ENCODE measurements around the gene PSMB7.

The PSMB7 gene

DNA sequence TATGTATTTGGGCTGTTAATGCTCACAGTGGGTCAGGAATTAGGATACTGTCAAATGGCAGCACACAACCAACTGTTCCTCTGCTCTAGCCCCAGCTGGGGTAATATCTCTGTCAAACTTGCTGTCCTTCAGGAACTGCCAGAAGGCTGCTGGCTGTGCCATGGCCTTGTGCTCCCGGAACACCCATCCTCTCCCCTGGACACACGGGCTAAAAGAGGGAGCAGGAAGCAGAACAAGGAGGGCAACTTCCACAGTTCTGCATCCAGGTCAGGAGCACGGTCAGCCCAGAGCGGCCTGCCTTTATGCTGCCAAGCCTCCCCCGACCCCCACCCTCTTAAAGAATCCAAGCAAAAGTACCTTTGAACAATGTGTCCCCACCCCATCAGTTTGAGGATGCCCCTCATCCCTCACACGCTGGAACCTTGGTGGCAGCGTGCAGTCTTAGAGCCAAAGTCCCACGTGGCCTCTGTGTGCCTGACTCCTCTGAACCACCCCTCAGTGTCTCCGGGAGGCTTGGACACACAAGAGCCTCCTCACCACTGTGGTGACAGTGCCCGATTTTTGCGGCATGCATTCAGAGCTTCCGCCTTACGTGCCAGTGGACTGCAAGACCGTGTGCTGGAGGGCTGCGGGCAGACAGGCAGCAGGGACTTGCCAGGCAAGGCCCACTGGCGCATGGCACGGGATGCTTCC, 60.8 kb downstream of the PSMB7 start:
- DNase-seq = no peak

DNA sequence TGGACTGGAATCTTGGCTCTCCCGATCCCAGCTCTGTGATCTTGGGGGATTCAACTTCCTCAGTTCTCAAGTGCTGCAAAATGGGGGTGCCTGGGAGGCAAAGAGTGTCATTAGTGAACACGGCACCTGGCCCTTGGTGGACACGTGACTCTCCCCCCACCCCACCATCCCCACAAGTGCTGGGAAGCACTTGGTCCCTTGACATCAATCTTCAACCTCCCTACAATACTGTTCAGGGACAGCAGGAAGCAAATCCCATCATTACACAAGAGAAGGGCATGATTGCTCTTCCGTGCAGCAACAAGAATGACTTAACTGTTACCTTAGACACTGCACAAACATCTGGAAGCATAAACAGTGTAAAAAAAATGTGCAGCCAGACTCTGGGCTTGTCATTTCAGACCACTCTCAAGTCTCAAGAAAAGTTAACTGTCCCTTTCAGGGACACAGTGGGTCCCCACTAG, 61.4 kb downstream of the PSMB7 start:
- DNase-seq = no peak

DNA sequence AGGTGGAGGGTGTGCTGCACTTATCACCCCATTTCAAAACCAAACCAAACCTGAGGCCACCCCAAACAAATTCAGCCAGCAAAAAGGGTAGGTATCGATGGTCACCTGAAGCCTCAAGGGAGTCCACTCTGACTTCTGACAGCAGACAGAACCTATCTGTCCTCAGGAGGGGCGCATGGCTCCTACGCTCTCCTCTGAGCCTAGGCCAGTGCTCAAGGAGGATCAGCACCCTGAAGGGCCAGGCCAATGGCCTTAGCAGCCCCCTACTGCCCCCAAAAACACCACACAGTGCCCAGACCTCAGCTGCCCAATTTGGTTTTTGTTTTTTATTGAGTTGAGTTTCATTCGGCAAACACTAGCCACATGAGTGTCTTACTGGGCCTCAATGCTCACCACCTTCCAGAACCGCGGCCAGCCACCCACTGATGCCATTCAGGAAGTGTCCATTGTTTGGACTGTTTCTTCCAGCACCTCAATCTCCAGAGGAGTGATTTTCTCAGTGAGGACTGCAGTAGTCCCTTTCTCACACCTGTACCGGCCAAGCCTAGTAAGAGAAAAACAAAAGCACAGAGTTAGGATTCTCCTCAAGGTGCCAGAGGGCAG, 62.0 kb downstream of the PSMB7 start:
- DNase-seq = no peak

DNA sequence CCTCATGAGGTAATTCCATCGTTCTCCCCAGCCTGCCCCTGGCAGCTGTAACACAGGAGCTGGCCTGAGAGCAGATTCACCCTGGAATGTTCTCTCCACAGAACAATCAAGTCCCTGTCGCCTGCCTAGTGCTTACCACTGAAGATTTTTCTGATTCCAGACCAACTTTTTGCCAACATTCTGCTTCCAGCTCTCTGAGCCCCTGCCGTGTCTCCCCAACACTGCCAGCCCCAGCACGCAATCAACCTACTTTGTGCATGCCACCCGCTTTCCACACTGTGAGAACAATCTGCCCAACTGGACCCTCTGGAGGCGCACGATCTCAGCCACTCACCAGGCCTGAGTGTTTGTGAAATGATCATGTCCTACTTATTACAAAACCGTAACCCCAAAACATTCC, 62.6 kb downstream of the PSMB7 start:
- no peak for DNase-seq

DNA sequence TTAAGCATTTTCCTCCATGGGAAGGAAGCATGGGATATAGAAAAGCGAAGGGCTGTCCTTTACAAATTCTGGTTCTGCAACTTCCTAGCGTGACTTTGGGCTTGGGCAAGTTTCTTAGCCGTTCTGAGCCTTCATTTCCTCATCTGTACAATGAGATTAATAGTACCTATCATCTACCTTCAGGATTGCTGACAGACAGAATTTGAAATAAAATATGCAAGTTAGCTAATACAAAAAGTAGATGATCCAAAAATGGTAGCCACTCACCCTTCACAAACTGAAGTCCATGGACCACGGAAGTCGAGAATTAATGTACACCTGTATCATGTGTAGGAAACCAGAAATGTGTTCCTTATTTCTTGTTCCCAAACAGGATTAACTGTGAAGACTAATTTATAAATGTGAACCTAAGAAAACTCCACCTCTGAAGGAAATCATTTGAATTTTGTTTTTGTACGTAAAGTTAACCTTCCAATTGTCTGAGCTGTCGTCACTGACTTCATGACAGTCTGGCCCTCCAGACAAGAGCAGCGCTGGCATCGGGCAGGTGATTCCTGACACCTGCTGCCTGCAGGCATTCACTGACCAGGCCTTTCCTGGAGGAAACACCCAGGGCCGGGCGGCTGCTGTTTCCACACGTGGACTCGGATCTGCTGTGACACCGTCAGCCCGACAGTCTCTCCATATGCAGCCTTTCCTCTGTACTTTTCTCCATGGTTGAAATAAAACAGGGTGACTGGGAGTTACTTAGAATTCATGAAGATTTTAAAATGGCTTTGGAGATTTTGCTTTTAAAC, 63.4 kb downstream of the PSMB7 start:
- no peak for DNase-seq

DNA sequence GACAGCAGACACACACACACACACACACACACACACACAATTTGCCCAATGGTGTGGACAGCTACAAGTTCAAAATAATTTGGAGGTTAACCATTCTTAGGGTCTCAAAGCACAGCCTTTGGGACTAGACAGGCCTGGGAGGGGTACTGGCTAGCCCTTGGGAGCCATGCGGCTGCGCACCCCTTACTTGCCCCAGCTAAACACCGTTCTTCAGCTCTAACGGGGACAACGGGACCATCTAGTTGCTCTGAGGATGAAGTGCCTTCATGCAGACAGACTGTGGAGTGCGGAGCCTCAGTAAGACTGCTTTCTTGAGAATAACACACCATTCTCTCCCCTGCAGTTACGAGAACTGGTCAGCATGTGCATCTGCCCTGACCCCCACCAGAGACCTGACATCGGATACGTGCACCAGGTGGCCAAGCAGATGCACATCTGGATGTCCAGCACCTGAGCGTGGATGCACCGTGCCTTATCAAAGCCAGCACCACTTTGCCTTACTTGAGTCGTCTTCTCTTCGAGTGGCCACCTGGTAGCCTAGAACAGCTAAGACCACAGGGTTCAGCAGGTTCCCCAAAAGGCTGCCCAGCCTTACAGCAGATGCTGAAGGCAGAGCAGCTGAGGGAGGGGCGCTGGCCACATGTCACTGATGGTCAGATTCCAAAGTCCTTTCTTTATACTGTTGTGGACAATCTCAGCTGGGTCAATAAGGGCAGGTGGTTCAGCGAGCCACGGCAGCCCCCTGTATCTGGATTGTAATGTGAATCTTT, 64.6 kb downstream of the PSMB7 start:
- no peak for DNase-seq

DNA sequence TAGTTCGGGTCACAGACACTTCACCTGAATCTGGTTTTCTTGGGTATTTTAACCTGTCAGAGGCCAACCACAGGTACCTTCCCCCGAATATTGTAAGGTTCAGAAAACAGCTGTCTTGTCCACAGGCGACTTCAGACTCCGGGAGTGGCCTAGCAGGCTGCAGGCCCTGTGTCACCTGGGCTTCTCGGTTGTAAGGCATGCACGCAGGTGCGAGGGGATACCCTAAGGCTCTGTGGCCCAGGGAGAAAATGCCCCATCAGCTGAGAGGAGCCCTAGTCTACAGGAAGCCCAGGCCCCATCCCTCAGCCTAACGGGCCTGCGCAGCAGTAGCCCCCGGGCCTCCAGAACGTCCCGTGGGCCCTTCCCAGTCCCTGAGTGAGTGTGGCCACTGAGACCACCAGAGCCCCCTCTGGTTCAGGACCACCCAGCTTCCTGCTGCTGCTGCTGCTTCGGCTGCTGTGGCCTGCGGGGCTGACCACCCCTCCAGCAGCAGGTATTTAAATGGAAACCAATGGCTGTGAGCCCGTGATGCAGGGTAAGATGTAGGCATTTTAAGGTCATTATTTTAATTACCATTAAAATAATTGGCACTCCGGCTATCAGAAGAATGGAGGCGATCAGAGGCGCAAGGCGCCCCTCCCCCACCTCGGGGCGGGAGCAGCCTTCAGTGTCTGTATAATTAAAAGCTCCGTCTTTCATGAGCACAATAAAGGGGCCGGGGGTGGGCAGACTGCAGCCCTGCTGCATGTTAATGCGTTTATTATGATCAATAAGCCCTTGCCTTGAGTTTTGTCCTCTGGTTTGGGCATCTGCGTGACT, 65.4 kb downstream of the PSMB7 start:
- no peak for DNase-seq

DNA sequence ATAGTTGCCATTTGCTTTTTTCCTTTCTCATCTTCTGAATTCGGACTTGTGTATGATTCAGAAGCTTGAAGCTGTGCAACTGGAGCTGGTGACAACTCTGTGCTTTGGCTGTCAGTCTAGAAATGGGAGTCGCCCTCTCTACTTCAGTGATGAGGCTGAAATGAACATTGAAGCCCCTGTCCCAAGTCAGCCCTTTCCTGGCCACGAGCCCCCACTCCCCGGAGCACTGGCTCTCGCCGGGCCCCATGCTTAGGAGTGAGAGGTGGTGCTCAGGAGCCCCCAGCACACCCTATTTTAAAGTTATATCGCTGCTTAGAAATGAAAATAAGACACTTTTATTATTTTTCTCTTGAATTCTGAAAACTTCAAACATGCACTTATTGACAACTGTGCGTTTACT, 66.0 kb downstream of the PSMB7 start:
- no peak for DNase-seq

DNA sequence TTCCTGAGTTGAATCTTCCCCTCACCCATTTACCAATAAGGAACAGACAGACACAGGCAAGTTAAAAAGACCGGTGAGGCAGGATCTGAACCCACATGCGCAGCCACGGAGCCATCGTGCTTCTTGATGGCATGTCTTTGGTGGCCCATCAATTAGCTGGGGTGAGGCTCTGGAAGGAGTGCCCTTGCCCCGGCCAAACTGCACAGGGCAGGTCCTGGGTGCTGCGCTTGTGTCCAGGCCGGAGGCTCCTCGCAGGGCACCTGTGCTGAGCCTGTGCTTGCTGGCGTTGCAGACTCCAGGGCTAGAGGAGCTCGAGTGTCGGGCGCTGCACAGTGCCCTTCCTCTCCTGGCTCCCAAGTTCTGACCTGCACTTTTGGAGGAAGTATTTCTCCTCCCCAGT, 66.4 kb downstream of the PSMB7 start:
- no peak for DNase-seq

DNA sequence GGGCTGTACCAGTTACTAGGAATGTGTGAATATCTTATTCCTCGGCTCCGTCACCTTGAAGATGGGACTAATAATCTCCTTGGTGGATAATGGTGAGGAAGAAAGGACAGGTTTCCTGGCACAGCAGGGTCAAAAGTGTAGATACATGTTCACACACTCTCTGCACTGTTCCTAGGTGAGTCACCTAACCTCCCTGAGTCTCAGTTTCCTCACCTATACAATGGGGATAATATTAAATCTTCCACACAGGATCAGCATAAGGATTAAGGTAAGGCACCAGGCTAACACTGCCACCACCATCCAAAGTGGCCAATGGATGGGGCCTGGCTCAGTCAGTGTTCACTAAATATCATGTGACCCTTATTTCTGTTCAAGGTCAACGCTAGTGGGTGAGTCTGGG, 66.9 kb downstream of the PSMB7 start:
- no peak for DNase-seq

DNA sequence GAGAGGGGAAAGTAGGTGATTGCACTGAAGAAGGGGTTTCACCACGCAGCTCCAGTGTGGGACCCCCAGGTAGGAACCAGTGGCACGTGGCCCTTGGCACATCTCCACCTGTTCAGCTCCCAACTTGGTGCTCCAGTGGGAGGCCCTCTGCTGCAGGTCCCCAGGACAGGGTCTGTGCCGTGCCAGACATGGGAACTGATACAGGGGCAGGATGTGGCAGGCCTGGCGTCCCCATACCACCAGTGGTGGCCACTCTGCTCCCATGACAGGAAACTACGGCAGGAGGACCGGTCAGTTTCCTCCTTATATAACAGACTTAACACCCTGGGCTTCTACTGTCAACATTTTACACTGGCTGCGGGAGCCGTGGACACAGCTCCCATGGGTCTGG, 67.3 kb downstream of the PSMB7 start:
- DNase-seq = no peak

DNA sequence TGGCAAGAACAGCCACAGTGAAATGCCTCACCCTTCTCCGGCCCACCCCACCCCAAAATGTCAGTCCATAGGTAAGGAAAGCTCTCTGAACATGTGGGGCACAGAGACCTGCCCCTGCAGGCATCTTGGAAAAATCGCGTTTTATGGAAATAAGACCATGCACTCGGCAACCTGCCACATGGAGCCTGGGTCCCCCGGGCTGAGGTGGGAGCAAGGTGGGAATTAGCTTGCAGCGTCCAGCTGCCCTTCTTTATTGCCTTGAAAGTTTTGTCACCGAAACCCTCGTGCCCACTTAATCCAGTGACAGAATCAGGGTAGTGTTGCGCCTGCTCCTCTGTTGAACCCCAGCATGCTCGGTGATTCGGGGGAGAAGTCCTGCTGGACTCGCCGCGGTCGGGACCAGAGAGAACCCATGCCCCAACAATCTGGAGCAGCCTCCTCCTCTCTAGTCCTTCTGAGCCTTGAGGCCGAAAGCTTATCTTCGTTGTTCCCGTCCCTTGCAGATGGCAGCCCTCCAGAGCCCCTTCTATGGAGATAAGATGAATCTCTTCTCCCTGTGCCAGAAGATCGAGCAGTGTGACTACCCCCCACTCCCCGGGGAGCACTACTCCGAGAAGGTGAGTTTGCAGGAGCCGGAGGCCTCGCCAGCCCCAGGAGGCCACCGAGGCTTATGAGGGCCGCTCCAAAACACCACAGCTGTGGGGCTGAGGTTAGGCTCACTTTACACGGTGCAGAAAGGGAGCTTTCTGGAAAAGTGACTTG, 67.9 kb downstream of the PSMB7 start:
- no peak for DNase-seq

DNA sequence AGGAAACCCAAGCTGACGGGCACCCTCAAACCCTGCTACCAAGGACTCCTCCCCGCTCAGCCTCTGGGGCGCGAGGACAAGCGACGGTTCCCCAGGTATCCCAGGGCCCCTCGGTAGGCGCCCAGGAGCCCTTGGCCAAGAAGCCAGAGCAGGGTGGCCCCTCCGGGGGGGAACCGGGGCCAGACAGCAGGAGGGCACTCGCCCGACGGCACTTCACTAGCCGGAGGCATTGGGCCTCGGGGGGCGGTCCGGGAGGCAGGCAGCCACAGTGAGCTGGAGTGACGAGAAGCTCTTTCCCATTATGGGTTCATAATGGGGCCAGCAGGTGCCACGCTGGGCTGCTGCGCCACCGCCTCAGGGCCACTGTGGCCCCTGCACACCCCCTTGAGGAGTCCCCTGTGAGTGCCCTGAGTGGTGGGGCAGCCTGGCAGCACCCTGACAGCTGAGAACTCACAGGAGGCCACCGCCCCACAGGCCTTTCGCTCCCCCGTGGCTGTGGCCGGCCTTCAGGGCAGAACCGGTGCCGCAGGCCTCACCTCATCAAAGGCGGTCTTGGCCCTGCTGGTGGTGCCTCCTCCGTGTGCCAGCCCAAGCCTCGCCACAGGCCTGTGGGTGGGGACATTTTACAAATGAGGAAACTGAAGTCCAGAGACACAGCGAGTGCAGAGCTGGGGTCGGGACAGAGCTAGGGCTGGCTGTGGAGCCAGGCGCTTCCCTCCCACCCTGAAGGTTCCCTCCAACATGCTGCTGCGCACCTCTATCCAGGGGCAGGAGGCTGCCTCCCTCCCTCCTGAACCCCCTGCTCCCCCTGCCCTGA, 68.7 kb downstream of the PSMB7 start:
- no peak for DNase-seq

DNA sequence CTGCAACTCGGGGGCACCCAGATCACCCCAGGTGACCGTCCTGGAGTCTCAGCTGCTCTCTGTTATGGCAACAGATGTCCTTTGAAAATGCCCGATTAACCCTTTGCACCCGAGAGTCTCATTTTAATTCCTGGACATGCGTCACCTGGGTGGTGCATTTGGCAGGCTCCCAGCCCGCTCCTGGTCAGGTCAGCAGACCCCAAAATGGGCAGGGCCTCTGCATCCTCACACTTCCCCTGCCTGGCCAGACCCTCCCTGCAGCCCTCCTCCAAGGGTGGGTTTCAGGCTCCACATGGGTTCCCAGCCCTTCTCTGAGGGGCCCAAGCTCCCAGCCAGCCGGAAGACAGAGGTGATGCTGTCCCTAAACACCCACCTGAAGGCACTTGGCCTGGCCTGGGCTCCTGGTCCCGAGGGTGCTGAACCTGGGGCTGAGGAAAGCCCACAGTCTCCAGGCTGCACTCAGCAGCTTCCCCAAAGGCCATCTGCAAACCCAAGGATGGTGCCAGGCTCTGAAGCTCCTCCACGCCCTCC, 69.4 kb downstream of the PSMB7 start:
- DNase-seq = no peak

DNA sequence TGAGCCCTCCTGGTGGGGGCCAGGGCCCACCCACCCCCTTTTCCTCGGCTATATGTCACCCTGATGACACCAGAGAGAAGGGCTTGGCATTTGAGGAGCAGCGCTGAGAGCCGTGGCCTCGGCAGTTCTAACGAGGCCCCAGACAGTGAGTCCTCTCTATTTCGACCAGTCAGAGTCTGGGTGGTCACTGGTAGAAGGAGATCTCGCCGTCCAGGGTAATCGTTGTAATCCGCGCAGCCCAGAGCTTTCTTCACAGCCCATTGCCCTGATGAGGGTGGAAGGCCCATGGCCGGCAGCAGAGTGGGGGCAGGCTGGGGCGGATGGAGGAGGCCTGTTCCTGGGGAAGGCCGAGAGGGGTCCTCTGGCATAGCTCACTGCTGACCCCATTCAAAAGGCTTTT, 70.2 kb downstream of the PSMB7 start:
- no peak for DNase-seq

DNA sequence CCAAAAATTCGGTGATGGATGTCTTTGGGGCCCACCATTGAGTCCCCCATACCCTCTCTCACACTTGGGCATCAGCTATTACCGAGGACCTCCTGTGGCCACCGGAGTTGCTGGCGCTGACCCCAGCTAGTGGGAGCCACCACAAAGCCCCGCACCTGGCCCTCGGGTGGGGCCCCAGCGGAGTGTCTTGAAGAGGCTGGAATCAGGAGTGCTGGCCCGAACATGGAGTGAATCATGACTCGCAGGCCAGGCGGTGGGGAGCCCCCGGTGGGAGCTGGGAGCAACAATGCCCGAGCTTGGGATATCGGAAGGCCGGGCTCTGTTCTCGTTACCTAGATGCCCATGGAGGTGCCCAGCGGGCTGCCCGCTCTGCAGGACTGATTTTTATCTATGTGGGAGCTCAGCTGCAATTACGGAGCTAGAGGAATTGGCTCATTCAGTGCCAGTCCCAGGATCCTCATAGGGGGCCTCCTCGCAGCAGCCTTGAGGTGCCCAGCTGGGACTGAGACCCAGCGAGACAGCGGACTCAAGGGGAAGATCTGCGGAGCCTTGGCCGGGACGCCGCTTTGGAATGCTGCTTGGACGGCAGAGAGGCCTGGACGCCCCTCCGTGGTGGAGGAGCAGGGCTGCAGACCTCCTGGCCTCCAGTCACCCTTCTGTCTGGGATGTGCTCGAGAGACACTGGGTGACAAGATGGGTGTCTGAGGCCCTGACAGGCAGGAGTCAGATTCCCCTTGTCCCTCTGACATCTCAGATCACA, 70.8 kb downstream of the PSMB7 start:
- no peak for DNase-seq

DNA sequence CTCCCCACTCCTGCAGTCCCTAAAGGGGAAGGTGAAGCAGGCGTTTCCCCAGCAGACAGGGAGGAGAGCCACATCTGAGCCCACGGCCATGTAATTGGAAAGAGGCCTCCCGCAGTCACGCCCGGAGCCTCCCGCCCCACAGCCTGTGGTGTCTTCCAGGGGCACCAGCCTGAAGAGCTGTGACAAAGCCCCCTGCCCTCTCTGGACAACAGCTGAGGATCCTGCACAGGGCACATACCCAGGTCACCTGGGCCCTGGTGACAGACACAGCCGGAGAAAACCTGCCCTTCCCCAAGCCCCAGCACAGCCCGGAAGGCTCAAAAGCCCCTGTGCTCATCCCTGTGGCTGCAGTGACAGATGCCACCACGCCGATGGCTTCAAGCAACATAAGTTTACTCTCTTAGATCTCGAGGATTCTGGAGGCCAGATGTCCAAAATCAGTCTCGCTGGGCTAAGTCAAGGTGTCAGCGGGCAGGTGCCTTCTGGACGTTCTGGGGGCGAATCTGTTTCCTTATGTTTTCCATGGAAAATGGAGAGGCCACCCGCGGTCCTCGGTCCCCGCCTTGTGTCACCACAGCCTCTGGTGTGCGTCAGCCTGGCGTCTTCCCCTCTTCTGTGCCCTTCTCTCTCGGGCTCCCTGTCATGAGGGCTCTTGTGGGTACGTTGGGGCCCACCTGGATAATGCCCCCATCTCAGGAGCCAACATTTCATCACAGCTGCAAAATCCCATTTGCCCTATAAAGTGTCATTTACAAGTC, 71.5 kb downstream of the PSMB7 start:
- DNase-seq = no peak

DNA sequence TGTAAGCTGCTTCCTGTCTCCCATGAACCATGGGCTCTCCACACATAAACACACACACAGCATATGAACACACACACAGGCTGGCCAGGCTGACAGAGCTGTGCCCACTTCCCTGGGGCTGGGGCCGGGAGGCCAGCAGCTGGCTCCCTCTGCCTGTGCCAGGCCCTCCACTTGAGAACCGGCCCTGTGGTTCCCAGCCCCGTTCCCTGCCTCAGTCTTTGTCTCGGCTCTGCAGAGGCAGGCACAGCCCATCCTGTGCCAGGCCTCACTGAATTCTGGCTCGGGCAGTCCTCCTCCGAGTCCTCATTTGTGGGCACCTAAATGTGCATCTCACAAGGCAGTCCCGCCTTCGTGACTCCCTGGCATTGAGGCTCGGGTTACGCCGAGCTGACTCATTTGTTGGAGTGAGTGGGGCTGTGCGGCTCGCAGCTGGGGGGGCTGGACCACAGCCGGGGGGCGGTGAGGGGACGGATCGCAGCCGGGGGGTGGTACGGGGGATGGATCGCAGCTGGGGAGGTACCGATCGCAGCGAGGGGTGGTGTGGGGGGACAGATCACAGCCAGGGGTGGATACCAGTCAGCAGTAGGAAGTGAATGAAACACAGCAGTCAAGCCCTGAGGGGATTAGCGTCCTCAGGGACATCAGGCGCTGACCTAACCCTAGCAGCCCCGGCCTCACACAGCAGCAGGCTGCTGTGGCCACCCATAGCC, 72.3 kb downstream of the PSMB7 start:
- no peak for DNase-seq

All from NCI-H510A (cell line).